HTERT RPE-1 (cell line): ENCODE results near the gene IFRD2.

ENCODE experiments used
- in situ Hi-C: fragments of 300-500 bp; cut with MboI; formaldehyde crosslinking; loops from 4 replicates; pipeline ENCODE4 v1.14.3; 2020; ENCODE audit warnings: low sequenced_read_pairs

The IFRD2 gene

GRCh38 chr3:50302095-50303012 is 10.1 kb upstream of the IFRD2 start:
- in situ Hi-C loops: no loop called here

GRCh38 chr3:50300681-50301254 is 8.5 kb upstream of the IFRD2 start:
- in situ Hi-C loops: no loop called here

DNA sequence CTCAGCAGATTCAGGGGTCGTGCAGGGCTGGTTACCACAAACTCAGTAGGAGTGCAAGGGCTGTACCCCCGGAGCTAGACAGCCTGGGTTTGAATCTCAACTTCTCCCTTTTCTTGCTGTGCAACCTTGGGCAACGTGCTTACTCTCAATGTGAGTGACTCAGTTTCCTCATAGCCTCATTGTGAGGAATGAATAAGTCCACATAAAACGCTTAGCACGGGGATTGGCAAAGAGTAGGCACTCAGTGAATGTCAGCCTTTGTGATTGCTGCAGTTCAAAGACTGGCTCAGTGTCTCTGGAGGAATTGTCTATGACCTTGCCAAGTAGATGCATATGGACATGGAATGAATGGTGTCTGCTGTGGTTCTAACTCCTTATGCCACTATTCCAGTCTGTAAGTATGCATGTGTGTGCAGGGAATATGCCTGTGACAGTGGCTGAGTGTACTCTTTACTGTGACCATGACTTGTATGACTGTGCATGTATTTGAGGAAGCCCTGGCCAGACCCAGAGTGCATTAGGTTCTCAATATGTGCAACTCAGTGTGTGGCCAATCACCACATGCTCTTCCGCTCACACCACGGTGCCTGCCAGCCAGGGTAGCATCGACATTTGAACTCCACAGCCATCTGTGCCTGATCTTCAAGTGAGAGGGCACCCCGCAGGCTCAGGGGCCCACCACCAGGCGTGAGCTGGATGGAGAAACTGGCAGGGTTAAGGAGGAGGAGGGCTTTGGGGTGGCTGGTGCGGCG is 7.9 kb upstream of the IFRD2 start:
- in situ Hi-C loops: no loop called here

DNA sequence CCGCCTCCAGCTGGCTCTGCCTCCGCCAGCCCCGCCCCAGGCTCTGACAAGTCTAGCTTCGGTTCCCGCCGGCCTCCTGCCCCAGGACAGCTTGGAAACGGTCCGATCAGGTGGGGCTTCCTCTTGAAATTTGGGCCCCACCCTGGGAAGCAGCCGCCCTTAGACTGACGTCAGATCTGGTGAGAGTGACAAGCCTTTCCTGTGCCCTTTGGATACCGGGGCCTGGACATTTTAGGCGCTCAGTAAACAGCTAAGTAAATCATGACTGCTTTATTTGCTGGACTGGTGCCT is 7.4 kb upstream of the IFRD2 start:
- in situ Hi-C loops: no loop called here

DNA sequence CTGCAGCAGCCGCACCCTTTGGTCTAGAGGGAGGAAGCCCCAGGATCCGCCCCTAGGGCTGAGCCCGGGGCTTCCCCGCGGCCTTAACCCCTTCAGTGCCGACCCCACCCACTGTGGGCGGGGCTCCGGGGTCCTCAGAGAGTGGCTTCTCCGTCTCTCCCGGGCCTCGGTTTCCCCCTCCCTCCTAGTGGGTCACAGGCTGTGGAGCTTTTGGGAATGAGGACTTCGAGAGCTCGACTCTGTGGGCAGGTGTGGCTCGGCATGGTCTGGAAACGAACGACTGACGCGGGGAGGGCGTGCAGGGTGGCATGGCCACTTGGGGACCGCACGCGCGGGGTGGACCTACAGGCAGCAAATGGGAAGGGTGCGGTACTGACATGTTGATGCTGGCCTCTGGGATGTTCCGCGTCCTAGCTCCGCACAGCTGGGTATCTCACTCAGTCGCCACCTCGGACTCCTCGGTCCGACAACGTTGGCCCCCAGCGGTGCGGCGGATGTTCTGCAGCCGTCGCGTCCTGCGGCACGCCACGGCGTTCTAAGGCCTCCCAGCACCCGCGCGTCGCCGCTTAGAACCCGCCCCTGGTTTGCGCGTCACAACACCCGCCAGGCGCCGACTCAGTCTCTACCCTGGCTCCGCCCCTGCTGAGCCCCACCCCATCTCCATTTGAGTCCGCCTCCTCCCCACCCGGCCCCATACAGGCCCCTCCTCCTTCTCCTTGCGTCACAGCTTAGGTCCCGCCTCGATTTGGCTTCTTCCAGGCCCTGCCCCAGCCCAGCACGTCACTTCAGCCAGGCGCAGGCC is 6.8 kb upstream of the IFRD2 start, which contains the start of the genes HYAL3 and NAA80:
Gene HYAL3 (minus strand): TSS at position 570 of the 802 bp plus-strand sequence. CDS start 3,803 bp downstream, outside the sequence.
Gene NAA80 (minus strand): TSS at position 570 of the 802 bp plus-strand sequence. CDS start 1,942 bp downstream, outside the sequence.
- in situ Hi-C loops: no loop called here

- in situ Hi-C loops: no loop called here
Observed at GRCh38 chr3:50297896-50298725, 5.9 kb upstream of the IFRD2 start.

- in situ Hi-C loops: no loop called here
Observed at GRCh38 chr3:50297384-50297775, 5.2 kb upstream of the IFRD2 start.

DNA sequence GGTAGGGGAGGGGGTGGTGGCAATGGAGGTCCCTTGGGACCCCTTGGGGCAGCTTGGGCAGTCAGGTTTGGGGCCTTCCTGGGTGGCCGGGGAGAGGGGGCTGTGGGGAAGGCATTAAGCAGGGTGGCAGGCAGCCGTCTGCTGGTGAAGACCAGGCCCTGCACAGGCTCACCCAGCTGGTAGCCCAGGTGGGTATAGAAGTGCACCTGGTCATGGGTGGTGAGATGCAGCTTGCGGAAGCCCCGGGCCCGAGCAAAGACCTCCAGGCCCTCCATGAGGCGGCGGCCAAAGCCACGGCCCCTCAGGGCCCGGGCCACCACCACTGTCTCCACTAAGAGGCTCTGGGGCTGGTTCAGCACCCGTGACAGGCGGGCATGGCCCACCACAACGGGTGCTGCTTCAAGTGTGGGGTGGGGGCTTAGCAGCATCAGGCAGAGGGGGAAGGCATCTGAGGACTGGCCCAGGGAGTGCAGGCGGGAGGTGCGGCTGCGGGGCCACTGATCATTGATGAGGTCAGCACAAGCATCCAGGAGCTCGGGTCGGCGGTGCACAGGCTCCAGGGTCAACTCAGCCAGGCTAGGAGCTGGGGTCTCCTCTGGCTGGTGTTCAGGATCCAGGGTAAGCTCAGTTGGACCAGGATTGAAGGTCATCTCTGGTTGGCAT is 4.6 kb upstream of the IFRD2 start:
- in situ Hi-C loops: no loop called here

DNA sequence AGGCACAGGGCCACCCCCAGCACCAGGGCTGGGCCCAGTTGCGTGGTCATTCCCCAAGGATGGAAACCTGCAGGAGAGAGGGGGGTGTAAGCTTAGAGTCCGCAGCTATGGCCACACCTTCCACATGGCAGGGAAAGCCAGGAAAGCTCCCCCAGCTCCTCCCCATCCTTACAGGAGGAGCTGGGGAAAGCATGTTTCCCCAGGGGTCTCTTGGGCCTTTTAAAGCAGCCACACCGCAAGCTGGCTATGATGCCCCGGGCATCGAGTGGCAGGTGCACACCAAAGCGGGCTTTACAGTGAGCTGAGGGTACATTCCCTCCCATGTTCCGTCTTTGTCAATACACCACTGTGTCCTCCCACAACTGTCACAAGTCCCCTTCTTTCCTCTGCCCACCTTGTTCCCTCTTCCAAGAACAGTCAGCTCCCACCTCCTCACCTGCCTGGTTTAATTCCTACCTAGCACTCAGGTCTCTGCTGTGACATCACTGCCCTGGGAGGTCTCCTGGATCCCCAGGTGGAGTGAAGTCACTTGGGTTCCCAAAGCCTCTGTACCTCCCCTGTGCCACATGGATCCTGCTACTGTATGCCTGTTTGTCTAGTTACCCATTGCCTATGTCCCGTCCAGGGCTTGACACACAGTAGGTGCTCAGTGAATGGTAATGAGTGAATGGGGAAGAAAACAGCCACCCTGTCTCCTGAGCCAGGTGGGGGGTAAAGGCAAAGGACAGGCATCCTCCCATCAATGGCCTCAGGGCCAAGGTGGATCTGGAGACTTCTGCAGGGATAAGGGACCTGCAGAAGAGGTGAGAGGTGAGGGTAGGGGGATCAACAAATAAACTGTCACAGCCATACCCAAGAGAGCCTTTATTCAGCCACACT is 3.6 kb upstream of the IFRD2 start:
- in situ Hi-C loops: no loop called here

GRCh38 chr3:50294492-50295403 is 2.5 kb upstream of the IFRD2 start:
- in situ Hi-C loops: no loop called here

GRCh38 chr3:50294089-50294488 is 1.9 kb upstream of the IFRD2 start:
- in situ Hi-C loops: no loop called here

DNA sequence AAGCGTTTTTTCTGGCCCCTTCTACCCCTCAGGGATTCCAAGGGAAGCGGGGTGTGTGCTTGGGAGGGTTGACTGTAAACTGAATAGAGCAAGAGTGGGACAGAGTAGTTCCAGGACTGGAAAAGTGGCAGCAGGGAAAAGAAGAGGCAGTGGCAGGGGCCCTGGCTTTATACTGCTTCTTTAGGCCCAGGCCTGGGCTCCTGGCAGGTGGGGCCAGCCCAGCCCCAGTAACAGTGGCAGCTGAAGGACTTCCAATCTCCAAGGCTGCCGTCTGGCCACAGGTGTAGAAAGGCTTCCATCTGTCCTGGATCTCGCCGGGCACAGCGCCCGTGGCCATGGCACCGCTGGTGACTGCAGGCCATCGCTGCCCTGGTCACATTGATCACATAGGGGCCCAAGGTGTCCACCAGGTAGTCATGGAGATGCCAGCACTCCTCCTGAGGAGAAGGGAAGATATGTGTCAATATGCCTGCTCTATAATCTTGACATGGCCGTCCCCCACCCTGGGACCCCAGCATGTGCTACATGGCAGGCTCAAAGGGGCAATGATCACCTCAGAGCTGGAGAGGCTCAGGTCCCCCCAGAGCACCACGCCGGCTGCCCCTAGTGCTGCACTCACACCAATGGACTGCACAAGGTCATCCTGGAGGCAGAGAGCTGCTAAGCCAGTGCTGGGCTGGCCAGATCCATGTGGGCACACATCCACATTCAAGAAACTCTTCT is 1.0 kb upstream of the IFRD2 start:
- in situ Hi-C loops: no loop called here

GRCh38 chr3:50290161-50290641 is 2.0 kb downstream of the IFRD2 start:
- in situ Hi-C loops: no loop called here

DNA sequence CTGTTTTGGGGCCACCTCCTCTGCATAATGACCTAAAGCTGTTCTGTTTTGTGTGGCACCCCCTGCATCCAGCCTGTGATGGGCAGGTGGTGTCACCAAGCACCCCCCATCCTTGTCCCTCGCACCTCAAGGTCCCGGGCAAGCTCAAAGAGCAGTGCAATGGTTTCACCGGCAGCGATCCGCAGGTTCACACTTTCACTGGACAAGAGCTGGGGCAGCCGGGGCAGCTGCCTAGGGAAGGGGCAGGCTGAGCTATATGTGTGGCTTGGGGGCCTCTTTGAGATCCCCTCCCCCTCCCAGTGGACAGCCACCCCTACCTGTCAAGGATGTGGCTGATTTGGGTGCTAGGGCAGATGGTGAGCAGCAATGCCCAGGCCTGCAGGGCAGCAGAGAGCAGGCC is 3.1 kb downstream of the IFRD2 start:
- in situ Hi-C loops: no loop called here

- in situ Hi-C loops: no loop called here
Observed at GRCh38 chr3:50288387-50289007, 3.7 kb downstream of the IFRD2 start.

DNA sequence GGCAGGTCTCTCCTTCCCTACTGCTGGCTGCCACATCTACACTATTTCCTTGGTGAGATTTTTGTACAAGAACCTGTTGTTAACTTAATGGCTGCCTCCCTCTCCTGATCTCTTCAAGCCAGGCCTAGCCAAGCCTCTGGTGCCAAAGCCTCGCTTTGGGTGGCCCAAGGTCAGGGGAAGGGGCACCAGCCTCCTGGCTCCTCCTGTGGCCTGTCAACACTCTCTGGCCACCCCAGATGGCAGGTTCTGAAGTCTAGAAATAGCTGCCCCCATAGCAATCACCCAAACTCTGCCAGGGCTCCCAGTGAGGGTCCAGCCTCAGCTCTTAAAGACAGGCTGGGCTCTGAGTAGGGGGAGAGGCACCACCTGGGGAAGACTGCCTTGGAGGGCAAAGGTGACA is 5.0 kb downstream of the IFRD2 start:
- in situ Hi-C loops: no loop called here
